ENCODE results near the gene ARSJ.
"Not testable (repeated sequence)": the region's sequence is repeated elsewhere in the genome, so short reads cannot be mapped to it uniquely, and the experiment has no call there.

ARSJ gene

GRCh38 chr4:113979148-113979904, at the start of gene ARSJ:
ARSJ (minus strand) TSS chr4:113979647; CDS start chr4:113978834, 813 bp downstream.
- no peak for ATAC-seq (replicated peaks; ENCODE audit: extremely low read depth, poor library complexity, severe bottlenecking)
- H3K27ac Mint-ChIP-seq (ENCODE audit: low read depth), result no peak within 1 kb of the TSS
- H3K9me3 Mint-ChIP-seq, result no peaks in the 10 kb centered on the region
- peaks cover 70% of the 10 kb centered on the region for H3K27me3 Mint-ChIP-seq
- H3K36me3 Mint-ChIP-seq (ENCODE audit: insufficient read depth), result no peaks in the 10 kb centered on the region
- H3K4me3 Mint-ChIP-seq, result peak within 1 kb of the TSS; percentile 64
- peaks cover 11% of the 10 kb centered on the region for H3K4me1 Mint-ChIP-seq
- DNase-seq (ENCODE audit: low spot score in 2 of 2), result no peak

GRCh38 chr4:114028071-114028470, 48.6 kb upstream of the ARSJ start:
- ATAC-seq (replicated peaks; ENCODE audit: extremely low read depth, poor library complexity, severe bottlenecking), result no peak

GRCh38 chr4:114027596-114027995, 48.1 kb upstream of the ARSJ start:
- Mint-ChIP-seq H3K4me3 (no peak overlapping the region), H3K9me3 (no peaks in the 10 kb centered on the region), H3K27ac (ENCODE audit: low read depth) (no peak overlapping the region), H3K27me3 (no peaks in the 10 kb centered on the region), H3K4me1 (no peaks in the 10 kb centered on the region), H3K36me3 (ENCODE audit: insufficient read depth) (no peaks in the 10 kb centered on the region)
- ATAC-seq (replicated peaks; ENCODE audit: extremely low read depth, poor library complexity, severe bottlenecking) (no peak), DNase-seq (ENCODE audit: low spot score in 2 of 2) (no peak)

More at GRCh38 chr4:114028071-114028470, 48.6 kb upstream of the ARSJ start:
- H3K4me1 Mint-ChIP-seq, result no peaks in the 10 kb centered on the region
- H3K27ac Mint-ChIP-seq (ENCODE audit: low read depth), result no peak overlapping the region
- H3K36me3 Mint-ChIP-seq (ENCODE audit: insufficient read depth), result no peaks in the 10 kb centered on the region
- no peaks in the 10 kb centered on the region for H3K27me3 Mint-ChIP-seq
- DNase-seq (ENCODE audit: low spot score in 2 of 2), result no peak
- H3K9me3 Mint-ChIP-seq, result no peaks in the 10 kb centered on the region
- no peak overlapping the region for H3K4me3 Mint-ChIP-seq

- Mint-ChIP-seq H3K27ac (ENCODE audit: low read depth) (no peak overlapping the region), H3K4me3 (no peak overlapping the region), H3K36me3 (ENCODE audit: insufficient read depth) (no peaks in the 10 kb centered on the region), H3K4me1 (no peaks in the 10 kb centered on the region), H3K27me3 (no peaks in the 10 kb centered on the region), H3K9me3 (no peaks in the 10 kb centered on the region)
- no peak for DNase-seq (ENCODE audit: low spot score in 2 of 2)
- ATAC-seq (replicated peaks; ENCODE audit: extremely low read depth, poor library complexity, severe bottlenecking), result no peak
Observed at GRCh38 chr4:114026447-114026846, 47.0 kb upstream of the ARSJ start.

- H3K4me3 Mint-ChIP-seq, result no peak overlapping the region
- no peak overlapping the region for H3K27ac Mint-ChIP-seq (ENCODE audit: low read depth)
- H3K4me1 Mint-ChIP-seq, result no peaks in the 10 kb centered on the region
- H3K36me3 Mint-ChIP-seq (ENCODE audit: insufficient read depth), result no peaks in the 10 kb centered on the region
- H3K27me3 Mint-ChIP-seq, result no peaks in the 10 kb centered on the region
- DNase-seq (ENCODE audit: low spot score in 2 of 2), result no peak
- no peak for ATAC-seq (replicated peaks; ENCODE audit: extremely low read depth, poor library complexity, severe bottlenecking)
- no peaks in the 10 kb centered on the region for H3K9me3 Mint-ChIP-seq
Observed at GRCh38 chr4:114025176-114025777, 45.8 kb upstream of the ARSJ start.

GRCh38 chr4:114021451-114021850, 42.0 kb upstream of the ARSJ start:
- H3K27ac Mint-ChIP-seq (ENCODE audit: low read depth), result no peak overlapping the region
- no peaks in the 10 kb centered on the region for H3K27me3 Mint-ChIP-seq
- no peaks in the 10 kb centered on the region for H3K9me3 Mint-ChIP-seq
- DNase-seq (ENCODE audit: low spot score in 2 of 2), result no peak
- no peaks in the 10 kb centered on the region for H3K4me1 Mint-ChIP-seq
- no peak for ATAC-seq (replicated peaks; ENCODE audit: extremely low read depth, poor library complexity, severe bottlenecking)
- H3K4me3 Mint-ChIP-seq, result no peak overlapping the region
- H3K36me3 Mint-ChIP-seq (ENCODE audit: insufficient read depth), result no peaks in the 10 kb centered on the region

GRCh38 chr4:114019969-114020358, 40.5 kb upstream of the ARSJ start:
- Mint-ChIP-seq H3K4me3 (no peak overlapping the region), H3K36me3 (ENCODE audit: insufficient read depth) (no peaks in the 10 kb centered on the region), H3K4me1 (no peaks in the 10 kb centered on the region), H3K9me3 (no peaks in the 10 kb centered on the region), H3K27me3 (no peaks in the 10 kb centered on the region), H3K27ac (ENCODE audit: low read depth) (no peak overlapping the region)
- DNase-seq (ENCODE audit: low spot score in 2 of 2), result no peak
- no peak for ATAC-seq (replicated peaks; ENCODE audit: extremely low read depth, poor library complexity, severe bottlenecking)

- Mint-ChIP-seq H3K9me3 (no peaks in the 10 kb centered on the region), H3K27me3 (no peaks in the 10 kb centered on the region), H3K4me3 (no peak overlapping the region), H3K27ac (ENCODE audit: low read depth) (no peak overlapping the region), H3K4me1 (no peaks in the 10 kb centered on the region), H3K36me3 (ENCODE audit: insufficient read depth) (no peaks in the 10 kb centered on the region)
- no peak for ATAC-seq (replicated peaks; ENCODE audit: extremely low read depth, poor library complexity, severe bottlenecking)
- DNase-seq (ENCODE audit: low spot score in 2 of 2), result no peak
Observed at GRCh38 chr4:114019276-114019968, 40.0 kb upstream of the ARSJ start.

- Mint-ChIP-seq H3K27ac (ENCODE audit: low read depth) (no peak overlapping the region), H3K9me3 (no peaks in the 10 kb centered on the region), H3K36me3 (ENCODE audit: insufficient read depth) (no peaks in the 10 kb centered on the region), H3K4me1 (no peaks in the 10 kb centered on the region), H3K27me3 (peaks cover 3% of the 10 kb centered on the region), H3K4me3 (no peak overlapping the region)
- DNase-seq (ENCODE audit: low spot score in 2 of 2), result no peak
- no peak for ATAC-seq (replicated peaks; ENCODE audit: extremely low read depth, poor library complexity, severe bottlenecking)
Observed at GRCh38 chr4:114017120-114017917, 37.9 kb upstream of the ARSJ start.

- Mint-ChIP-seq H3K36me3 (ENCODE audit: insufficient read depth) (no peaks in the 10 kb centered on the region), H3K27me3 (peaks cover 22% of the 10 kb centered on the region), H3K9me3 (peaks cover 6% of the 10 kb centered on the region), H3K27ac (ENCODE audit: low read depth) (no peak overlapping the region), H3K4me1 (no peaks in the 10 kb centered on the region), H3K4me3 (no peak overlapping the region)
- DNase-seq (ENCODE audit: low spot score in 2 of 2) (no peak), ATAC-seq (replicated peaks; ENCODE audit: extremely low read depth, poor library complexity, severe bottlenecking) (no peak)
Observed at GRCh38 chr4:114015444-114015899, 36.0 kb upstream of the ARSJ start.

- not testable (repeated sequence) for H3K4me3 Mint-ChIP-seq; H3K36me3 Mint-ChIP-seq (ENCODE audit: insufficient read depth); H3K27ac Mint-ChIP-seq (ENCODE audit: low read depth); DNase-seq (ENCODE audit: low spot score in 2 of 2); H3K9me3 Mint-ChIP-seq; ATAC-seq (replicated peaks; ENCODE audit: extremely low read depth, poor library complexity, severe bottlenecking); H3K4me1 Mint-ChIP-seq
- peaks cover 37% of the 10 kb centered on the region for H3K27me3 Mint-ChIP-seq
Observed at GRCh38 chr4:114013201-114013600, 33.8 kb upstream of the ARSJ start.

- H3K9me3 Mint-ChIP-seq, result peaks cover 6% of the 10 kb centered on the region
- no peak for ATAC-seq (replicated peaks; ENCODE audit: extremely low read depth, poor library complexity, severe bottlenecking)
- DNase-seq (ENCODE audit: low spot score in 2 of 2), result no peak
- H3K27ac Mint-ChIP-seq (ENCODE audit: low read depth), result no peak overlapping the region
- no peak overlapping the region for H3K4me3 Mint-ChIP-seq
- no peaks in the 10 kb centered on the region for H3K4me1 Mint-ChIP-seq
- H3K27me3 Mint-ChIP-seq, result peaks cover 37% of the 10 kb centered on the region
- H3K36me3 Mint-ChIP-seq (ENCODE audit: insufficient read depth), result no peaks in the 10 kb centered on the region
Observed at GRCh38 chr4:114012749-114013148, 33.3 kb upstream of the ARSJ start.

Measured in central memory CD8-positive, alpha-beta T cell (primary cell).